ENCODE measurements around the gene TBC1D22A. TPM values are rescaled to one million over a fixed set of nuclear protein-coding genes. Genes with fewer than 3 reads are reported as not detected.
A peak's percentile ranks its signal among the peaks of the same experiment; 100 is the strongest.

The TBC1D22A gene
- total and polyA plus RNA-seq, 4 donors: 4.1 to 12.4 (median 8.4) TPM

DNA sequence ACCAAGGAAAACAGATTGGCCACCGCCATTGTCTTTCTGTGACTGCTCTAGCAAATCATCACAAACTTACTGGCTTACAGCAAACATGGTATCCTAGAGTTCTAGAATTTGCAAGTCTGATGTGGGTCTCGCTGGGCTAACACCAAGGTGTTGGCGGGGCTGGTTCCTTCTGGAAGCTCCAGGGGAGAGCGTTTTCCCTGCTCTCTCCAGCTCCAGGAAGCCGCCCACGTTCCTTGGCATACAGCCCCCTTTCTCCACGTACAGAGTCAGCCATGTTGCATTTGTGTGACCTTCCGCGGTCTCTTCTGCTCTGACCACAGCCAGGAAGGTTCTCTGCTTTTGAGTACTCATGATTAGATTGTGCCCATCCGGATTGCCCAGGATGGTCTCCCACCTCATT lies 27.5 kb downstream of the TBC1D22A start:
- Histone ChIP-seq H3K27ac (ENCODE audit: low read depth in 1 of 2, low read length in 2 of 2) (no peak overlapping the region), H3K27me3 (ENCODE audit: control insufficient read depth in 4 of 4, insufficient read depth in 4 of 4, low read length in 3 of 4) (no peaks in the 10 kb centered on the region), H3K4me1 (ENCODE audit: control insufficient read depth in 4 of 4, insufficient read depth in 4 of 4, low read length in 3 of 4) (peaks cover 0 to 3% (median 1%) of the 10 kb centered on the region in 4 donors), H3K9ac (ENCODE audit: low read depth in 1 of 2, low read length in 2 of 2) (no peak overlapping the region), H3K4me3 (ENCODE audit: low read depth in 1 of 3, low read length in 3 of 3) (no peak overlapping the region), H3K9me3 (ENCODE audit: control insufficient read depth in 4 of 4, low read length in 3 of 4) (no peaks in the 10 kb centered on the region), H3K36me3 (ENCODE audit: control insufficient read depth in 4 of 4, insufficient read depth in 3 of 4, low read depth in 1 of 4, low read length in 3 of 4) (peaks cover 0 to 13% (median 7%) of the 10 kb centered on the region in 4 donors)
- no peak for DNase-seq (ENCODE audit: low spot score)
- WGBS: 94% methylated on average over 10 of the region's 10 CpGs
- TF ChIP-seq NR2F2 (IDR thresholded peaks at IDR 0.05): no peak
- TF ChIP-seq EGR1 (IDR thresholded peaks at IDR 0.05; ENCODE audit: low read depth in 2 of 2): no peak
- no peak for TF ChIP-seq SP1 (IDR thresholded peaks at IDR 0.05)
- TF ChIP-seq GABPA (IDR thresholded peaks at IDR 0.05 in 1 of 2, conservative IDR thresholded peaks at IDR 0.05 in 1 of 2): no peak
- TF ChIP-seq FOXA1 (IDR thresholded peaks at IDR 0.05): no peak

DNA sequence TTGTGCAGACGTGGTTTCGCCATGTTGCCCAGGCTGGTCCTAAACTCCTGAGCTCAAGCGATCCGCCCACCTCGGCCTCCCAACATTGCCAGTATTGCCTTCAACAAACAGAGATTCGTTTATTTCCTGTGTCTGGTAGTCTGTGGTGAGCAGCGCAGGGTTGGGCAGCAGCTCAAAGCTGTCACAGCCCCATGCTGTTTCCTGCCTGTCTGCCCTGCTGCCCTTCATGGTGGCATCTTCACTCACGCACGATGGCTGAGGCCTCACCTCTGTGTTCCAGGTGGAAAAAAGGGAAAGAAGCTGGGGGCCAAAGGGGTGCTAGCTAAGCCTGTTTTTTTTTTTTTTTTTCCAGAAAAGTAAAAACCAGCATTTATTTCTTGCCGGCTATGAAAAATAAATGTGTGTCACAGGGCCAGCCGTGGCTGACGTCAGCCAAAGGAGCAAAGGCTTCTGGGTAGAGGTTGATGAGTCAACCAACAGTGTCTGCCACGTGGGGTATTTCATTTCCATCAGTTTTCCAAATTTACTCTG lies 28.8 kb downstream of the TBC1D22A start:
- H3K36me3 ChIP-seq (ENCODE audit: control insufficient read depth in 4 of 4, insufficient read depth in 3 of 4, low read depth in 1 of 4, low read length in 3 of 4): peaks cover 0 to 15% (median 7%) of the 10 kb centered on the region in 4 donors
- no peaks in the 10 kb centered on the region for H3K27me3 ChIP-seq (ENCODE audit: control insufficient read depth in 4 of 4, insufficient read depth in 4 of 4, low read length in 3 of 4)
- 61% methylated on average over 13 of the region's 13 CpGs for WGBS
- no peak overlapping the region for H3K9ac ChIP-seq (ENCODE audit: low read depth in 1 of 2, low read length in 2 of 2)
- H3K9me3 ChIP-seq (ENCODE audit: control insufficient read depth in 4 of 4, low read length in 3 of 4): no peaks in the 10 kb centered on the region
- no peak for DNase-seq (ENCODE audit: low spot score)
- no peak overlapping the region for H3K4me3 ChIP-seq (ENCODE audit: low read depth in 1 of 3, low read length in 3 of 3)
- peak overlapping the region; percentile 72 to 75 for H3K27ac ChIP-seq (ENCODE audit: low read depth in 1 of 2, low read length in 2 of 2)
- no peak for TF ChIP-seq TAF1 (conservative IDR thresholded peaks at IDR 0.05)
- TF ChIP-seq JUND (IDR thresholded peaks at IDR 0.05): peak in 1 of 2 donors; percentile 17
- H3K4me1 ChIP-seq (ENCODE audit: control insufficient read depth in 4 of 4, insufficient read depth in 4 of 4, low read length in 3 of 4): peaks cover 0 to 3% (median 1%) of the 10 kb centered on the region in 4 donors

DNA sequence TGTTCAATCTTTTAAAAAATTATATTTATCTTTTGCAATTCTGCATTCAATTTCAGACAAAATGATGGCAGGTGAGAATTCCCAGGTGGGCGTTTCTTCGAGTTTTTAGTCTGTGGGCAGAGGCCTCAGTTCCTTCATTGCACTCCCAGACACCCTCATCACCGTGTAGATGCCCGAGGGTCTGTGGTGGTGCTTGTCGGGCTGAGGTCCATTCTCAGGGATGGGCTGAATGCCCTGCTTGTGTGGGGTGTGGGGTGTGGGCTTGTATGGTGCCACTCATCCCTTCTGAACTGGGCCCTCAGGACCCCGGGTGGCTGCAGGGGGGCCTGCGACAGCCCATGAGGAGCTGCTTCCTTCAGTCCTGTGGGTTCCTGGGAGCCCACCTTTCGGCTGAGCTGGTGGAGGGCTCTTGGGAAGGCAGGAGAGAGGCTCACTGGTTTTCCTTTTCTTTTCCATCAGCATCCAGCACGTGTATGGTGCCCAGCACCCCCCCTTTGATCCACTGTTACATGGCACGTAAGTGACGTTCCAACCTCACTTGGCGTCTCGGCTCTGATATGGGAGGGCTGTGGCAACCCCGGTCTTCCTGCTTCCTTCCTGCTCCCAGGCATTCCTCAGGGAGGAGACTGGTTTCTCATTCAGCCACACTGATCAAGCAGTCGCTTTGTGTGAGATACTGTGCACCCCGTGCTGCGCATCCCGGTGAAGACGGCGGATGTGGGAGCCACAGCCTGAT lies 29.8 kb downstream of the TBC1D22A start:
- DNase-seq (ENCODE audit: low spot score): no peak
- Histone ChIP-seq H3K4me3 (ENCODE audit: low read depth in 1 of 3, low read length in 3 of 3) (no peak overlapping the region), H3K27ac (ENCODE audit: low read depth in 1 of 2, low read length in 2 of 2) (peak overlapping the region; percentile 19 to 67)

DNA sequence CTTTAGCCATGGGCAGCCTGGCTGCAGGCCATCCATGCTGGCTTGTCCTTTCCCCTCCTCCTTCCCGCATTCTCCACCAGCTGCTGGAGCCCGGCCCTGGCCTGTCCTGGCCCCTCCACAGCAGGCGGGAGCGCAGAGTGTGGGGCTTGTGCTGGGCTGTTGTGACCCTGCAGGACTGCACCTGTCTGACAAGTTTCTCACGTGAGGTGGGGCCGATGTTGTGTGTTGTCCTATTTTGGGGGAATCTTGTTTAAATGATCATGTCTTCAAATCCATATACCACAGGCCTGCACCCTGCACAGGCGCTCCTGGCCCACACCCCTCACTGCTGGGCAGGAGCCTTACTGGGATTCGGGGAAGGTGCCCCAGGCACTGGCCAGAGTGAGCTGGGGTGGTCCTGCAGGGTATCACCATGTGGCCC lies 30.4 kb downstream of the TBC1D22A start:
- Histone ChIP-seq H3K9me3 (ENCODE audit: control insufficient read depth in 4 of 4, low read length in 3 of 4) (no peaks in the 10 kb centered on the region), H3K4me1 (ENCODE audit: control insufficient read depth in 4 of 4, insufficient read depth in 4 of 4, low read length in 3 of 4) (peaks cover 0 to 3% (median 1%) of the 10 kb centered on the region in 4 donors), H3K27ac (ENCODE audit: low read depth in 1 of 2, low read length in 2 of 2) (peak overlapping the region; percentile 19 to 67), H3K9ac (ENCODE audit: low read depth in 1 of 2, low read length in 2 of 2) (no peak overlapping the region), H3K27me3 (ENCODE audit: control insufficient read depth in 4 of 4, insufficient read depth in 4 of 4, low read length in 3 of 4) (no peaks in the 10 kb centered on the region), H3K4me3 (ENCODE audit: low read depth in 1 of 3, low read length in 3 of 3) (no peak overlapping the region), H3K36me3 (ENCODE audit: control insufficient read depth in 4 of 4, insufficient read depth in 3 of 4, low read depth in 1 of 4, low read length in 3 of 4) (peaks cover 0 to 15% (median 7%) of the 10 kb centered on the region in 4 donors)
- TF ChIP-seq RAD21 (IDR thresholded peaks at IDR 0.05): no peak
- TF ChIP-seq HNF4G (IDR thresholded peaks at IDR 0.05): no peak
- TF ChIP-seq, protein P1, sequence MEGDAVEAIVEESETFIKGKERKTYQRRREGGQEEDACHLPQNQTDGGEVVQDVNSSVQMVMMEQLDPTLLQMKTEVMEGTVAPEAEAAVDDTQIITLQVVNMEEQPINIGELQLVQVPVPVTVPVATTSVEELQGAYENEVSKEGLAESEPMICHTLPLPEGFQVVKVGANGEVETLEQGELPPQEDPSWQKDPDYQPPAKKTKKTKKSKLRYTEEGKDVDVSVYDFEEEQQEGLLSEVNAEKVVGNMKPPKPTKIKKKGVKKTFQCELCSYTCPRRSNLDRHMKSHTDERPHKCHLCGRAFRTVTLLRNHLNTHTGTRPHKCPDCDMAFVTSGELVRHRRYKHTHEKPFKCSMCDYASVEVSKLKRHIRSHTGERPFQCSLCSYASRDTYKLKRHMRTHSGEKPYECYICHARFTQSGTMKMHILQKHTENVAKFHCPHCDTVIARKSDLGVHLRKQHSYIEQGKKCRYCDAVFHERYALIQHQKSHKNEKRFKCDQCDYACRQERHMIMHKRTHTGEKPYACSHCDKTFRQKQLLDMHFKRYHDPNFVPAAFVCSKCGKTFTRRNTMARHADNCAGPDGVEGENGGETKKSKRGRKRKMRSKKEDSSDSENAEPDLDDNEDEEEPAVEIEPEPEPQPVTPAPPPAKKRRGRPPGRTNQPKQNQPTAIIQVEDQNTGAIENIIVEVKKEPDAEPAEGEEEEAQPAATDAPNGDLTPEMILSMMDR (IDR thresholded peaks at IDR 0.05; ENCODE audit: low read depth, low read length, missing input control): no peak
- TF ChIP-seq YY1 (IDR thresholded peaks at IDR 0.05): no peak
- no peak for DNase-seq (ENCODE audit: low spot score)
- WGBS: 88% methylated on average over 8 of the region's 8 CpGs

More for the DNA sequence above, 29.8 kb downstream of the TBC1D22A start:
- no peaks in the 10 kb centered on the region for H3K27me3 ChIP-seq (ENCODE audit: control insufficient read depth in 4 of 4, insufficient read depth in 4 of 4, low read length in 3 of 4)
- H3K4me1 ChIP-seq (ENCODE audit: control insufficient read depth in 4 of 4, insufficient read depth in 4 of 4, low read length in 3 of 4): peaks cover 0 to 3% (median 1%) of the 10 kb centered on the region in 4 donors
- H3K9me3 ChIP-seq (ENCODE audit: control insufficient read depth in 4 of 4, low read length in 3 of 4): no peaks in the 10 kb centered on the region
- peak; percentile 32 for TF ChIP-seq NR2F2 (IDR thresholded peaks at IDR 0.05)
- TF ChIP-seq, protein P1 (IDR thresholded peaks at IDR 0.05; ENCODE audit: low read depth, low read length, missing input control): no peak
- H3K36me3 ChIP-seq (ENCODE audit: control insufficient read depth in 4 of 4, insufficient read depth in 3 of 4, low read depth in 1 of 4, low read length in 3 of 4): peaks cover 0 to 15% (median 7%) of the 10 kb centered on the region in 4 donors
- 87% methylated on average over 20 of the region's 20 CpGs for WGBS
- H3K9ac ChIP-seq (ENCODE audit: low read depth in 1 of 2, low read length in 2 of 2): no peak overlapping the region
